ENCODE results near the gene ADGRB3. TPM values are rescaled to one million over a fixed set of nuclear protein-coding genes. Genes with fewer than 3 reads are reported as not detected.

ADGRB3 gene
- total and polyA plus RNA-seq, 2 donors (not counting 1 experiment from before 2014, with no cell fraction given): not detected

GRCh38 chr6:68677058-68677457 lies 42.0 kb downstream of the ADGRB3 start:
- no peak overlapping the region for H3K9ac ChIP-seq (ENCODE audit: low read length)
- Mint-ChIP-seq H3K4me1 (no peaks in the 10 kb centered on the region), H3K9me3 (ENCODE audit: insufficient read depth) (no peaks in the 10 kb centered on the region), H3K27ac (no peak overlapping the region), H3K4me3 (no peak overlapping the region), H3K27me3 (no peaks in the 10 kb centered on the region)
- POLR2A ChIA-PET: no interaction called here
- no peak for TF ChIP-seq EZH2 (IDR thresholded peaks at IDR 0.05; ENCODE audit: borderline replicate concordance, insufficient read depth, low read depth, low read length, poor library complexity, severe bottlenecking)
- TF ChIP-seq, protein P1, sequence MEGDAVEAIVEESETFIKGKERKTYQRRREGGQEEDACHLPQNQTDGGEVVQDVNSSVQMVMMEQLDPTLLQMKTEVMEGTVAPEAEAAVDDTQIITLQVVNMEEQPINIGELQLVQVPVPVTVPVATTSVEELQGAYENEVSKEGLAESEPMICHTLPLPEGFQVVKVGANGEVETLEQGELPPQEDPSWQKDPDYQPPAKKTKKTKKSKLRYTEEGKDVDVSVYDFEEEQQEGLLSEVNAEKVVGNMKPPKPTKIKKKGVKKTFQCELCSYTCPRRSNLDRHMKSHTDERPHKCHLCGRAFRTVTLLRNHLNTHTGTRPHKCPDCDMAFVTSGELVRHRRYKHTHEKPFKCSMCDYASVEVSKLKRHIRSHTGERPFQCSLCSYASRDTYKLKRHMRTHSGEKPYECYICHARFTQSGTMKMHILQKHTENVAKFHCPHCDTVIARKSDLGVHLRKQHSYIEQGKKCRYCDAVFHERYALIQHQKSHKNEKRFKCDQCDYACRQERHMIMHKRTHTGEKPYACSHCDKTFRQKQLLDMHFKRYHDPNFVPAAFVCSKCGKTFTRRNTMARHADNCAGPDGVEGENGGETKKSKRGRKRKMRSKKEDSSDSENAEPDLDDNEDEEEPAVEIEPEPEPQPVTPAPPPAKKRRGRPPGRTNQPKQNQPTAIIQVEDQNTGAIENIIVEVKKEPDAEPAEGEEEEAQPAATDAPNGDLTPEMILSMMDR (IDR thresholded peaks at IDR 0.05): no peak
- H3K79me2 ChIP-seq (ENCODE audit: control insufficient read depth, insufficient read depth, low read length): no peaks in the 10 kb centered on the region
- no CpG with 5 or more reads among the region's 3 CpGs for WGBS (ENCODE audit: insufficient coverage)
- H3K27me3 ChIP-seq (replicated peaks in 1 of 4; ENCODE audit: control extremely low read depth in 1 of 4, control insufficient read depth in 3 of 4, insufficient read depth in 4 of 4, low read length in 3 of 4): no peaks in the 10 kb centered on the region
- CTCF ChIA-PET: no interaction called here
- no peak overlapping the region for H3K27ac ChIP-seq (ENCODE audit: low read length in 2 of 2)
- no peaks in the 10 kb centered on the region for H3K4me1 ChIP-seq (ENCODE audit: control insufficient read depth in 2 of 2, insufficient read depth in 2 of 2, low read length in 2 of 2)
- H3K9me3 ChIP-seq (ENCODE audit: control extremely low read depth in 1 of 3, control insufficient read depth in 2 of 3, insufficient read depth in 1 of 3, low read length in 2 of 3): peaks cover 0 to 3% (median 0%) of the 10 kb centered on the region in 3 donors
- no peak overlapping the region for H3K4me2 ChIP-seq (replicated peaks; ENCODE audit: low read depth, low read length, poor library complexity, severe bottlenecking)
- H4K20me1 ChIP-seq (ENCODE audit: control insufficient read depth, insufficient read depth, low read length, poor library complexity, severe bottlenecking): no peaks in the 10 kb centered on the region
- no peak overlapping the region for H3K4me3 ChIP-seq (ENCODE audit: control extremely low read depth in 1 of 5, extremely low read depth in 1 of 5, insufficient read depth in 1 of 5, low read depth in 2 of 5, low read length in 4 of 5)
- DNase-seq (no peak), ATAC-seq (ENCODE audit: low read depth) (no peak)
- H2AFZ ChIP-seq (ENCODE audit: insufficient read depth, low read depth, low read length, poor library complexity, severe bottlenecking): no peak overlapping the region
- intact Hi-C loops (cut with micrococcal nuclease): no loop called here
- H3K36me3 ChIP-seq (replicated peaks in 1 of 2; ENCODE audit: control extremely low read depth in 1 of 2, control insufficient read depth in 1 of 2, extremely low read depth in 1 of 2, insufficient read depth in 2 of 2, low read length in 1 of 2): no peaks in the 10 kb centered on the region

- intact Hi-C loops (cut with micrococcal nuclease): no loop called here
- Mint-ChIP-seq H3K4me1 (no peaks in the 10 kb centered on the region), H3K27me3 (no peaks in the 10 kb centered on the region), H3K27ac (no peak overlapping the region), H3K4me3 (no peak overlapping the region), H3K9me3 (ENCODE audit: insufficient read depth) (no peaks in the 10 kb centered on the region)
- Histone ChIP-seq H3K4me3 (ENCODE audit: control extremely low read depth in 1 of 5, extremely low read depth in 1 of 5, insufficient read depth in 1 of 5, low read depth in 2 of 5, low read length in 4 of 5) (no peak overlapping the region), H3K27ac (ENCODE audit: low read length in 2 of 2) (no peak overlapping the region), H3K27me3 (replicated peaks in 1 of 4; ENCODE audit: control extremely low read depth in 1 of 4, control insufficient read depth in 3 of 4, insufficient read depth in 4 of 4, low read length in 3 of 4) (no peaks in the 10 kb centered on the region), H2AFZ (ENCODE audit: insufficient read depth, low read depth, low read length, poor library complexity, severe bottlenecking) (no peak overlapping the region), H3K79me2 (ENCODE audit: control insufficient read depth, insufficient read depth, low read length) (no peaks in the 10 kb centered on the region), H3K4me2 (replicated peaks; ENCODE audit: low read depth, low read length, poor library complexity, severe bottlenecking) (no peak overlapping the region), H3K9me3 (ENCODE audit: control extremely low read depth in 1 of 3, control insufficient read depth in 2 of 3, insufficient read depth in 1 of 3, low read length in 2 of 3) (peaks cover 0 to 3% (median 0%) of the 10 kb centered on the region in 3 donors), H3K9ac (ENCODE audit: low read length) (no peak overlapping the region), H4K20me1 (ENCODE audit: control insufficient read depth, insufficient read depth, low read length, poor library complexity, severe bottlenecking) (no peaks in the 10 kb centered on the region), H3K4me1 (ENCODE audit: control insufficient read depth in 2 of 2, insufficient read depth in 2 of 2, low read length in 2 of 2) (no peaks in the 10 kb centered on the region), H3K36me3 (replicated peaks in 1 of 2; ENCODE audit: control extremely low read depth in 1 of 2, control insufficient read depth in 1 of 2, extremely low read depth in 1 of 2, insufficient read depth in 2 of 2, low read length in 1 of 2) (no peaks in the 10 kb centered on the region)
- WGBS (ENCODE audit: insufficient coverage): no CpG with 5 or more reads among the region's 2 CpGs
- TF ChIP-seq EZH2 (IDR thresholded peaks at IDR 0.05; ENCODE audit: borderline replicate concordance, insufficient read depth, low read depth, low read length, poor library complexity, severe bottlenecking): no peak
- TF ChIP-seq, protein P1 (IDR thresholded peaks at IDR 0.05): no peak
- ChIA-PET CTCF (no interaction called here), POLR2A (no interaction called here)
- DNase-seq: no peak
- ATAC-seq (ENCODE audit: low read depth): no peak
Measured at GRCh38 chr6:68679399-68679798, 44.3 kb downstream of the ADGRB3 start.
